ENCODE measurements around the gene ATP8A2. TPM values are rescaled to one million over a fixed set of nuclear protein-coding genes. Genes with fewer than 3 reads are reported as not detected.

Gene ATP8A2
- polyA plus RNA-seq, 4 donors: 5.4 to 6.7 (median 5.7) TPM

- no peak for DNase-seq (ENCODE audit: low read depth in 4 of 4, low spot score in 2 of 4)
These were observed 647.5 kb downstream of the ATP8A2 start for GRCh38 chr13:26019251-26019650.

- DNase-seq (ENCODE audit: low read depth in 4 of 4, low spot score in 2 of 4): no peak
These were observed 648.4 kb downstream of the ATP8A2 start for GRCh38 chr13:26019881-26020870.

- DNase-seq (ENCODE audit: low read depth in 4 of 4, low spot score in 2 of 4): no peak
These were observed 649.1 kb downstream of the ATP8A2 start for GRCh38 chr13:26020891-26021290.

- DNase-seq (ENCODE audit: low read depth in 4 of 4, low spot score in 2 of 4): no peak
These were observed 649.7 kb downstream of the ATP8A2 start for GRCh38 chr13:26021516-26021915.

- DNase-seq (ENCODE audit: low read depth in 4 of 4, low spot score in 2 of 4): no peak
These were observed 650.2 kb downstream of the ATP8A2 start for GRCh38 chr13:26021956-26022355.

GRCh38 chr13:26022538-26023292 lies 650.9 kb downstream of the ATP8A2 start:
- no peak for DNase-seq (ENCODE audit: low read depth in 4 of 4, low spot score in 2 of 4)

GRCh38 chr13:26024558-26024957 lies 652.8 kb downstream of the ATP8A2 start:
- no peak for DNase-seq (ENCODE audit: low read depth in 4 of 4, low spot score in 2 of 4)

- no peak for DNase-seq (ENCODE audit: low read depth in 4 of 4, low spot score in 2 of 4)
These were observed 653.4 kb downstream of the ATP8A2 start for GRCh38 chr13:26025196-26025595.

- no peak for DNase-seq (ENCODE audit: low read depth in 4 of 4, low spot score in 2 of 4)
These were observed 654.0 kb downstream of the ATP8A2 start for GRCh38 chr13:26025771-26026170.

GRCh38 chr13:26026211-26026610 lies 654.4 kb downstream of the ATP8A2 start:
- DNase-seq (ENCODE audit: low read depth in 4 of 4, low spot score in 2 of 4): no peak

GRCh38 chr13:26029581-26030136 lies 657.9 kb downstream of the ATP8A2 start:
- no peak for DNase-seq (ENCODE audit: low read depth in 4 of 4, low spot score in 2 of 4)

GRCh38 chr13:26030331-26030730 lies 658.6 kb downstream of the ATP8A2 start:
- DNase-seq (ENCODE audit: low read depth in 4 of 4, low spot score in 2 of 4): no peak

GRCh38 chr13:26034018-26034417 lies 662.2 kb downstream of the ATP8A2 start:
- no peak for DNase-seq (ENCODE audit: low read depth in 4 of 4, low spot score in 2 of 4)

- no peak for DNase-seq (ENCODE audit: low read depth in 4 of 4, low spot score in 2 of 4)
These were observed 664.6 kb downstream of the ATP8A2 start for GRCh38 chr13:26036383-26036782.

- no peak for DNase-seq (ENCODE audit: low read depth in 4 of 4, low spot score in 2 of 4)
These were observed 665.5 kb downstream of the ATP8A2 start for GRCh38 chr13:26037302-26037701.

GRCh38 chr13:26038931-26039475 lies 667.2 kb downstream of the ATP8A2 start:
- no peak for DNase-seq (ENCODE audit: low read depth in 4 of 4, low spot score in 2 of 4)

- no peak for DNase-seq (ENCODE audit: low read depth in 4 of 4, low spot score in 2 of 4)
These were observed 669.7 kb downstream of the ATP8A2 start for GRCh38 chr13:26041444-26041843.

- DNase-seq (ENCODE audit: low read depth in 4 of 4, low spot score in 2 of 4): no peak
These were observed 671.0 kb downstream of the ATP8A2 start for GRCh38 chr13:26042785-26043184.

GRCh38 chr13:26045142-26045541 lies 673.4 kb downstream of the ATP8A2 start:
- DNase-seq (ENCODE audit: low read depth in 4 of 4, low spot score in 2 of 4): no peak

GRCh38 chr13:26046639-26047038 lies 674.9 kb downstream of the ATP8A2 start:
- DNase-seq (ENCODE audit: low read depth in 4 of 4, low spot score in 2 of 4): no peak

- DNase-seq (ENCODE audit: low read depth in 4 of 4, low spot score in 2 of 4): no peak
These were observed 675.3 kb downstream of the ATP8A2 start for GRCh38 chr13:26047040-26047439.
